OCI-LY1 (cell line): ENCODE results near the gene AGTRAP.

ENCODE experiments used
- H2AFZ ChIP-seq: fragments of 200-600 bp; sonication (generic), shearing (Covaris generic); 2 replicates; pipeline ENCODE4 v1.6.0; 2014; ENCODE audit warnings: antibody characterized with exemption, mild to moderate bottlenecking, low read length
- H3F3A ChIP-seq: fragments of 200-600 bp; sonication (generic), shearing (Covaris generic); 2 replicates; pipeline ENCODE4 v1.6.0; 2014; ENCODE audit warnings: mild to moderate bottlenecking, antibody characterized with exemption, low read length, moderate library complexity; ENCODE audit not compliant: insufficient read depth
- H3K27ac ChIP-seq: fragments of 200-600 bp; sonication (generic); 2 replicates; pipeline ENCODE4 v1.5.1; 2014; ENCODE audit warnings: low read length, mixed run types, mild to moderate bottlenecking, low read depth; ENCODE audit not compliant: poor library complexity, severe bottlenecking
- H3K27me3 ChIP-seq: fragments of 200-600 bp; sonication (generic); 2 replicates; pipeline ENCODE4 v1.6.0; 2014; ENCODE audit warnings: antibody characterized with exemption, mild to moderate bottlenecking, low read length, moderate library complexity; ENCODE audit not compliant: insufficient read depth
- H3K36me3 ChIP-seq: fragments of 200-600 bp; sonication (generic); 2 replicates; pipeline ENCODE4 v1.6.1; 2014; ENCODE audit warnings: mild to moderate bottlenecking, antibody characterized with exemption, low read length, moderate library complexity, mixed read lengths; ENCODE audit not compliant: insufficient read depth
- H3K4me1 ChIP-seq: fragments of 200-600 bp; sonication (generic); 2 replicates; pipeline ENCODE4 v1.5.1; 2014; ENCODE audit warnings: mild to moderate bottlenecking, low read length, moderate library complexity; ENCODE audit not compliant: insufficient read depth, severe bottlenecking
- H3K4me2 ChIP-seq: fragments of 200-600 bp; sonication (generic), shearing (Covaris generic); 2 replicates; pipeline ENCODE4 v1.6.1; 2014; ENCODE audit warnings: low read length
- H3K4me3 ChIP-seq: fragments of 200-600 bp; sonication (generic); 2 replicates; pipeline ENCODE4 v1.5.1; 2014; ENCODE audit warnings: low read length, low read depth, mild to moderate bottlenecking, mixed read lengths; ENCODE audit not compliant: poor library complexity, severe bottlenecking
- H3K79me2 ChIP-seq: fragments of 200-600 bp; shearing (Covaris generic); 2 replicates; pipeline ENCODE4 v1.6.1; 2016; ENCODE audit warnings: mixed run types, low read length, mixed read lengths; ENCODE audit not compliant: insufficient read depth
- H3K9ac ChIP-seq: fragments of 200-600 bp; sonication (generic), shearing (Covaris generic); 2 replicates; pipeline ENCODE4 v1.6.1; 2014; ENCODE audit warnings: mild to moderate bottlenecking, low read length, mixed read lengths
- H3K9me2 ChIP-seq: fragments of 200-600 bp; sonication (generic), shearing (Covaris generic); 2 replicates; pipeline ENCODE4 v1.6.1; 2014; ENCODE audit warnings: low read depth, mild to moderate bottlenecking, low read length, mixed read lengths
- H3K9me3 ChIP-seq: fragments of 200-600 bp; shearing (Covaris generic); 2 replicates; pipeline ENCODE4 v1.6.1; 2014; ENCODE audit warnings: low read length, mixed read lengths
- H4K20me1 ChIP-seq: fragments of 200-600 bp; sonication (generic), shearing (Covaris generic); 2 replicates; pipeline ENCODE4 v1.6.0; 2016; ENCODE audit warnings: mild to moderate bottlenecking, low read length; ENCODE audit not compliant: insufficient read depth
- EZH2 ChIP-seq: fragments of 200-600 bp; sonication (generic), shearing (Covaris generic); IDR thresholded peaks from 2 replicates; pipeline ENCODE4 v1.8.0; 2017; ENCODE audit warnings: borderline replicate concordance, mixed run types, mild to moderate bottlenecking, antibody characterized with exemption, low read length, moderate library complexity, mixed read lengths
- TF ChIP-seq, protein P1 (sequence below): fragments of 200-600 bp; sonication (generic), shearing (Covaris generic); IDR thresholded peaks from 2 replicates; pipeline ENCODE4 v1.5.1; 2017; ENCODE audit warnings: mild to moderate bottlenecking, antibody characterized with exemption, low read length, moderate library complexity, mixed read lengths

AGTRAP gene

DNA sequence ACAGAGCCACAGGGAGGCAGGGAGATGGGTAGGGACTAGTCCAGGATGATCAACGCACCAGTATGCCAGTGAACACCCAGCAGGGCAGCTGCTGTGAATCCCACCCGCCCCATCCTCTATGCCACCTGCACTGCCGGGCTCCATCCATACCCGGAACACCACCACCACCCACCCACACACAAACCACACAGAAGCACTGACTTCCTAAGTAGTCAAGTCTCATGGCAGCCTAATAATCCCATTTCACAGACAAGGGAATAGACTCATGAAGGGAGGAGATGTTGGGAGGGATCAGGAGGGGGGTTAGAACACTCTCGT, 38.1 kb upstream of the AGTRAP start:
- Histone ChIP-seq H3K4me2 (no peak overlapping the region), H3K9ac (no peak overlapping the region), H2AFZ (no peak overlapping the region), H3K4me1 (no peaks in the 10 kb centered on the region), H3K4me3 (no peak overlapping the region), H3K27me3 (peaks cover 3% of the 10 kb centered on the region; the same call in 1 of the 2 replicates), H3K9me2 (no peaks in the 10 kb centered on the region), H3K79me2 (no peaks in the 10 kb centered on the region), H3K36me3 (no peaks in the 10 kb centered on the region), H3K9me3 (no peaks in the 10 kb centered on the region), H3K27ac (no peak overlapping the region), H4K20me1 (no peaks in the 10 kb centered on the region), H3F3A (no peaks in the 10 kb centered on the region)
- TF ChIP-seq, protein P1, sequence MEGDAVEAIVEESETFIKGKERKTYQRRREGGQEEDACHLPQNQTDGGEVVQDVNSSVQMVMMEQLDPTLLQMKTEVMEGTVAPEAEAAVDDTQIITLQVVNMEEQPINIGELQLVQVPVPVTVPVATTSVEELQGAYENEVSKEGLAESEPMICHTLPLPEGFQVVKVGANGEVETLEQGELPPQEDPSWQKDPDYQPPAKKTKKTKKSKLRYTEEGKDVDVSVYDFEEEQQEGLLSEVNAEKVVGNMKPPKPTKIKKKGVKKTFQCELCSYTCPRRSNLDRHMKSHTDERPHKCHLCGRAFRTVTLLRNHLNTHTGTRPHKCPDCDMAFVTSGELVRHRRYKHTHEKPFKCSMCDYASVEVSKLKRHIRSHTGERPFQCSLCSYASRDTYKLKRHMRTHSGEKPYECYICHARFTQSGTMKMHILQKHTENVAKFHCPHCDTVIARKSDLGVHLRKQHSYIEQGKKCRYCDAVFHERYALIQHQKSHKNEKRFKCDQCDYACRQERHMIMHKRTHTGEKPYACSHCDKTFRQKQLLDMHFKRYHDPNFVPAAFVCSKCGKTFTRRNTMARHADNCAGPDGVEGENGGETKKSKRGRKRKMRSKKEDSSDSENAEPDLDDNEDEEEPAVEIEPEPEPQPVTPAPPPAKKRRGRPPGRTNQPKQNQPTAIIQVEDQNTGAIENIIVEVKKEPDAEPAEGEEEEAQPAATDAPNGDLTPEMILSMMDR, result no peak
- TF ChIP-seq EZH2, result no peak

DNA sequence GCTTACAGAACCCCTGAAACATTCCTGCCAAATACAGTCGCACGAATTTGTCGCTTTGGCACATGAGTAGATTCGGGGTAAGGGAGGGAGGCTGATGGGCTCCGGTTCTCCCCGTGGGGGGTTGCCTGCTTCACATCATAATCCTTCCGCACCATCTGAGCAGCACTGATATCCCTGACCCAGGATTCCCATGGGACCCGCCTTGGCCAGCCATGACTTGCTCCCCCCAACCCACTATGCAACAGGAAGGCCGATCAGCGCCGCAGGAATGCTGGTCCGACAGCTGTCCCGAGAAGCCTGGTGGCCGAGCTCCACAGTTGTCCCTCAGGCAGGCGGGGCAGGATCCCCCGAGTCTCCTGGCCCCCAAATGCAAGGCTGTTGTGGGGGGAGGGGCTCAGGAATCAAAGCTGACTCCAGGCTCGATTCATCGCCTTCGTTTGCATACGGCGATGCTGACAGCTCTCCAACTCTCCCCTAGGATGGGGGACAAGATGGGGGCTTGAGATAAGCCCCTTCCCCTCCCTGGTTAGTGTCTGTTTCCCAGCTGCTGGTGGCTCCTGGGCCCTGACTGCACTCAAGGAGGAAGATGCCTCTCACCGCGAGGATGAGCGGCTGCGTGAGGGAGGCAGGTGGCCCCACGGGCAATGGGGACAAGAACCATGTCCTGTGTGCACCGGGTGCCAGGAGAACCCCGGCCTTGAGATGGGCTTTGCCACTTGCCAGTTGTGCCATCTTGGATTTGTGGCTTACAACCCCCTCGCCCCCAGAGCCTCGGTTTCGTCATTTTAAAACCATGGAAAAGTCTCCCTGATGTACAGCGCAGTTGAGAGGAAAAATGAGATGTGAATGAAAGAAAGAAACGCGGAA, 35.1 kb upstream of the AGTRAP start:
- Histone ChIP-seq H4K20me1 (no peaks in the 10 kb centered on the region), H3K9me2 (no peaks in the 10 kb centered on the region), H3K27me3 (peaks cover 3% of the 10 kb centered on the region; the same call in 1 of the 2 replicates), H2AFZ (no peak overlapping the region), H3K4me1 (no peaks in the 10 kb centered on the region), H3K9ac (no peak overlapping the region), H3F3A (no peaks in the 10 kb centered on the region), H3K9me3 (no peaks in the 10 kb centered on the region), H3K27ac (no peak overlapping the region), H3K79me2 (no peaks in the 10 kb centered on the region), H3K4me3 (no peak overlapping the region), H3K4me2 (no peak overlapping the region), H3K36me3 (no peaks in the 10 kb centered on the region)
- TF ChIP-seq, protein P1, result no peak
- no peak for TF ChIP-seq EZH2

DNA sequence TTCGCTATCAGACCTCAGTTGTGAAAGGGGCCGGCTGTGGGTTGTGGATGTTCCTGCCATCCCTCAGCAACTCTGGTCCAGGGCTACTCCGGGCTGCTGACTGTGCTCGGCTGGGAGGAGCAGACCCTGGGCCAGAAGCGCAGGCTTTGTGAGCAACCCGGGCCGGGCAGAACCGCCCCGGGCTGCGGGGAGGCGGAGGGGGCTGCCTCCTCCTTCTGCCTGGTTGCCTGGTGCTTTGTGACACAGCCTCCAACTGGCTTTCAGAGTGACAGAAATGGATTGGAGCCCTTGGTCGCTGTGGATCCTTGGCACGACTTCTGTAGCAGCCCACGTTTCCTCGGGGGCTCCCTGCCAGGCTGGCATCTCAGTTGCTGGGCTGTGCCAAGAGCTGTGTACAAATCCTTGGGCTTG, 34.4 kb upstream of the AGTRAP start:
- no peaks in the 10 kb centered on the region for H3K4me1 ChIP-seq
- H3K9me3 ChIP-seq, result no peaks in the 10 kb centered on the region
- H3F3A ChIP-seq, result no peaks in the 10 kb centered on the region
- H4K20me1 ChIP-seq, result no peaks in the 10 kb centered on the region
- H3K27ac ChIP-seq, result no peak overlapping the region
- H3K9ac ChIP-seq, result no peak overlapping the region
- H2AFZ ChIP-seq, result no peak overlapping the region
- H3K4me3 ChIP-seq, result no peak overlapping the region
- H3K9me2 ChIP-seq, result no peaks in the 10 kb centered on the region
- no peaks in the 10 kb centered on the region; the same call in 1 of the 2 replicates for H3K27me3 ChIP-seq
- H3K36me3 ChIP-seq, result no peaks in the 10 kb centered on the region
- H3K4me2 ChIP-seq, result no peak overlapping the region
- H3K79me2 ChIP-seq, result no peaks in the 10 kb centered on the region
- TF ChIP-seq EZH2, result no peak
- TF ChIP-seq, protein P1, result no peak
